NCI-H2107 (cell line): ENCODE data around the gene ZDHHC11.
"Not testable (repeated sequence)": the region's sequence is repeated elsewhere in the genome, so short reads cannot be mapped to it uniquely, and the experiment has no call there.

Experiments
- DNase-seq: peaks from one replicate; lab custom pipeline; 2025; lab: John Stamatoyannopoulos, UW

ZDHHC11 gene

DNA sequence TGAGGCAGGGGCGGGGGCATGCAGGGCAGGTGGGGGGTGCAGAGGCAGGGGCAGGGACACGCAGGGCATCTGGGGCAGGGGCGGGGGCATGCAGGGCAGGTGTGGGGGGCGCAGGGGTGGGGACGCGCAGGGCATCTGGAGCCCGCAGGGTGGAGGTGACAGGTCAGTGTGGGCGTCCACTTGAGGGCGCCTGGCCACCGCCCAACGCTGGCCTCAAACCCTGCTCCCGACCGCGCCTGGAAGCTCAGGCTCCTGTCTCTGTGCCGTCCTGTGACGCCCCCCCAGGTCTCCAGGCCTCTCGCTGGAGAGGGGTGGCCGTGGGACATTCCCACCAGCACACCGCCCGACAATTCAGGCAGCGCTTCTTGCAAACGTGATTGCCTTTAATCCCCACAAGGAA, 6.9 kb downstream of the ZDHHC11 start:
- DNase-seq: not testable (repeated sequence)

DNA sequence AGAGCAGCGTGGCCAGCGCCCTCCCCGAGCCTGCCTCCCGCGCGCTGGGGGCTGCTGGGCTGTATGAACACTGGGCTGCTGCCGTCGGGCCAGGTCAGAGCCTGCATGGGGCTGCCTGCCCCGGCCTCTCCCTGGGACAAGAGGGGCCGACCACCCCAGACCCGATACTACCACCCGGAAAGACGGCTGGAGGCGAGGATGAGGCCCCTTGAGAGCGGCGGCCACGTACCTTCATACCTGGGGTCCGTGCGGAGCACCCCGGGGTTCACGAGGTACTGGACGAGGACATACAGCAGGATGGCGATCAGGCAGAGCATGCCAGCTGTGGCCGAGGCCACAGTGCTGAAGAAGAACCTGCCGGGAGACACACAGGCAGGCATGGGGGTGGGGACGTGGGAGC, 7.4 kb downstream of the ZDHHC11 start:
- DNase-seq: not testable (repeated sequence)

GRCh38 chr5:842402-843221, 8.2 kb downstream of the ZDHHC11 start:
- not testable (repeated sequence) for DNase-seq

GRCh38 chr5:841531-842401, 9.0 kb downstream of the ZDHHC11 start:
- not testable (repeated sequence) for DNase-seq

- DNase-seq: not testable (repeated sequence)
Observed at GRCh38 chr5:840974-841435, 9.8 kb downstream of the ZDHHC11 start.

DNA sequence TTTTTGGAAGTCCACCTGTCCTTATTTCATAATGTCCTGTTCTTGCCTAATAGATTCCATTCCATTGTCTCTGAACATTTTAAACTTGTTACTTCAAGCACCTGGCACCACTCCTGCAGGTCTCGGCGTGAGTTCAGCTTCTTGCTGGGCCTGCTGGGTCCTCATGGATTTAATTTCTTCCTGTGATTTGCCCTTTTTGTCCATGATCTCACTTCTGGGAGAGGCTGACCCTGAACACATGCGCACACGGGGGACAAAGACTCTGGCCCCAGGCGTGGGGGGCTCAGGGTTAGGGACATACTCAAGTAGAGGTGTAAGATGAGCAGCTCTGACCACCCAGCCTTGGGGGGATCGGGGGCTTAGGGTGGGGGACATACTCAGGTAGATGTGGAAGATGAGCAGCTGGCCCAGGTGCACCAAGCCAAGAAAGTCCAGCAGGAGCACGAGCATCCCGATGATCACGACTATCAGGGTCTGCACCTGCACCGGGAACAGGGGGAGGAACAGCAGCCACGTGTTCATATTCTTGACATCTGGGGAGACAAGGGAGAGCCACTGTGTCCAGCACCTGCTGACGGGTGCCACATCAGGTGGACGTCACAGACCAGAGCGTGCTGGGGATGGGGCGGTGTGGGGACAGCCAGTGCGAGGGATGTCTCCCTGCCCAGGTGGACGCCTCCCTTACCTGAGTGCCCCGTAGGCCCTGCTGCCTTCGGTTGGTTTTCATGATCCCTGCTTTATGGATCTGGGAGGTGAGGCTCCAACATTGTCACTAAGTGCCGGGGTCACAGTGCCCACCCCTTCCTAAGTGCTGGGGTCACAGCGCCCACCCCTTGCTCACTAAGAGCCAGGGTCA, 10.4 kb downstream of the ZDHHC11 start:
- DNase-seq: not testable (repeated sequence)

DNA sequence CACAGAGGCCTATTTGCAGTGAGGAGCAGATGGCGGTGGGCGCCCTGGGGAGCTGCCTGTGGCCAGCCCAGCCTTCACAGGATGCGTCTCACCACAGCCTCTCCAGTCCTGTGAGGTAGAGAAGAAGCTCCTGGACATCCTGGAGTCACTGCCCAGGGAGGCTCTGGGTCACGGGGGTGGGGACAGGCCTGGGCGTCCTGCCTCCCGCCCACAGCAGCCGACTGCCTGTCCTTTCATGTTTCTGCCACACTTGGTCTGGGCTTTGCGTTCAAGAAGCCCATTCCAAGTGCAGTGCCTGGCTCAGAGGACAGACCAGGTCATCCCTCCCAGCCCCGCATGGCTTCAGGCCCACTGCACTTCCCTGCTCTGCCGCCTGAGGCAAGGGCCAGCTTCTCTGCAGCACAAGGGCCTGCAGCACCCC, 12.3 kb downstream of the ZDHHC11 start:
- not testable (repeated sequence) for DNase-seq

DNA sequence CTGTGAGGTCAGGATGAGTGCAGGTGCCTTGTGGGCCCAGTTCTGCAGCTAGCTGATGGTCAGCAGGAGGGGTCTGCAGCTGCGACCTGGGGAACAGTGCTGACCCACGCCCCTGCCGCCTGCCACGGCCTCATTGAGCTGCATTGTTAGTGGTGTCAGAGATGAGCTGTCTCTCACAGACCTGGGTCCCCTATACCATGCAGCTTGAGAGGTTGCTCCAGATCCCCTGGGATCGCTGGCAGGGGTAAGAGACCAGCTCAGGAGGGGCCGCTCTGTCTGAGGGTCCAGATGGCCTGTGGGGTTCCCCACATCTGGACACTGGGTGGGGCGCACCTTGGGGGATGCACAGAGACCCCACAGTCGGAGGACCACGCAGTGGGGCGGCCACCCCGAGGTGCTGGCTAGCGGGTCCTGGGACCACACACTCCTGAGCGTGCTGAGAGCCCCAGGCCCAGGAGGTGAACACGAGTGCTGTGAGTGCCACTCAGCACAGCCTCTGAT, 13.1 kb downstream of the ZDHHC11 start:
- not testable (repeated sequence) for DNase-seq

DNA sequence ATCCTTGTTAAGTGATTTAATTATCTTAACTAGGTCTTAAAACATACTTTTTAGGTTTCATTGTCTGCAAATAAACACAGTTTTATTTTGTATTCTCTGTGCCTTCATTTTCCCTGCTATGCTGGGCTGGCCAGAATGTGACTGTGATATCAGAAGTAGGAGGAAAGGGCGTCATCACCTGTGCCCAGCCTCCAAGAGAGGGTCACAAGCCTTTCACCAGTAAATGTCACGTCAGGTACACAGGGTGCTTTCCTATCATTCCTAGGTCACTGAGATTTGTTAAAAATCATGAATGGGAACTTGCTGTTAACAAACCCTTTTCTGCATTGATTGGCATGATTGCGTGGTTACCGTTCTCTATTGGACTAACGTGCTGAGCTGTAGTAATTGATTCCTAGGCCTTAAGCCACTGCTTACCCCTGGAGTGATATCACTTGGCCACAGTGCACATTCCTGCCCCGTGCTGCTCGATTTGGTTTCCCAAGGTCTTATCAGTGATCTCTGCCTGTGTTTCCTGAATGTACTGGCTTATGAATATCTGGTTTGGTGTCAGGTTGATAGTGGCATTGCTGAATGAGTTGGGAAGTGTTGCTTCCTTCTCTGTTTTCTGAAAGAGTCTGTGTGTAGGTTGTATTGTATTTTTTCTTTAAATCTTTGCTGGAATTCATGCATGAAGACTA, 14.7 kb downstream of the ZDHHC11 start:
- not testable (repeated sequence) for DNase-seq

DNA sequence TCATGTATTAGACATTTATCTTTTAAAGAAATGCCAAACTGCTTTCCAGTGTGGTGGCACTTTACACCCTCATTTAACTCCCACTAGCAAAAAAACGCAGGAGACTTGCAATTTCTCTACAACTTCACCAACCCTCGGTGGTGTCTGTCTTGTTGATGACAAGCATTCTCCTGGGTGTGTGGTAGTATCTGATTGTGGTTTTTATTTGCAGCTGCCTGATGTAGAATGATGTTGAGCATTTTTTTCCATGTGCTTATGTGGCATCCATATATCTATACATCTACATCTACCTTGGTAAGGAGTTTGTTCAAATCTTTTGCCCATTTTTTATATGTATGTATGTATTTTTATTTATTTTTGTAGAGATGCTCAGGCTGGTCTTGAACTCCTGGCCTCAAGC, 16.8 kb downstream of the ZDHHC11 start:
- DNase-seq: not testable (repeated sequence)

DNA sequence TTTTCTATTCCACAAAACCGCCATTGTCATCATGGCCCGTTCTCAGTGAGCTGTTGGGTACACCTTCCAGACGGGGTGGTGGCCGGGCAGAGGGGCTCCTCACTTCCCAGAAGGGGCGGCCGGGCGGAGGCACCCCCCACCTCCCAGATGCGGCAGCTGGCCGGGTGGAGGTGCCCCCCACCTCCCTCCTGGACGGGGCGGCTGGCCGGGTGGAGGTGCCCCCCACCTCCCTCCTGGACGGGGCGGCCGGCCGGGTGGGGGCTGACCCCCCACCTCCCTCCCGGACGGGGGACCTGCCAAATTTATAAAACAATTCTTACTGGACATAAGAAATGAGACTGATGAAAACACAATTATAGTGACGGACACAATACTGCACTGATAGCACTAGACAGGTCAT, 22.6 kb downstream of the ZDHHC11 start:
- DNase-seq: not testable (repeated sequence)

DNA sequence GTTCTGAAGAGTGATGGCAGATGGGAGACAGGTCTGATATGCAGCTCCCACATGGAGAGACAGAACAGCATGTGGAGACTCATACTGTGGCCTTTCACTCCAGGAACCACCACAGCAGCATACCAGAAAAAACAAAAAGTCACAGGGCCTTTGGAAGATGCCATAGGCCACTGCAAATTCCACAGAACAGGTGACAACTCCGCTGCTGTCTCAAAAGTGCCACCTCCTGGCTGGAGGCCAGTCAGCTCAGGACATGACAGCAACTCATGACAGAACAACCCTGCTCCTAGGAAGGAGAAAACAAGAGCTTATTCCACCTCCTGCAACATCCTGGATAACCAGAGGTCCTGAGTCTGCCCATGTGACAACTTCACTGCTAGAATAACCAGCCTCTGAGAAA, 25.2 kb downstream of the ZDHHC11 start:
- DNase-seq: not testable (repeated sequence)

DNA sequence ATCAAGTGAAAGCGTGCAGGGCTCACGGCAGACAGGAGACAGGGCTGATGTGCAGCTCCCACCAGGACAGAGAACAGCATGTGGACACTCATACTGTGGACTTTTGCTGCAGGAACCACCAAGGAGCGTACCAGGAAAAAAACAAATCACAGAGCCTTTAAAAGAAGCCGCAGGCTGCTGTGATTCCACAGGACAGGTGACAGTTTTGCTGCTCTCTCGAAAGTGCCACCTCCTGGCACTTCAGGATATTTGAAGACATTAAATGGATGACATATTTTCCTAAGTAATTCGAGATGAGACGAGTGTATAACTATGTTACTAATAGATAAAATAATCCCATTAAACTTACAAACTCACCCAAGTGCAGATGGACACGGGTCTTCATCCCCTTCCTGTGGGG, 29.3 kb downstream of the ZDHHC11 start:
- DNase-seq: no peak

GRCh38 chr5:820245-820644, 30.5 kb downstream of the ZDHHC11 start:
- DNase-seq: no peak

- no peak for DNase-seq
Observed at GRCh38 chr5:819078-819477, 31.7 kb downstream of the ZDHHC11 start.

GRCh38 chr5:816176-816575, 34.6 kb downstream of the ZDHHC11 start:
- DNase-seq: no peak

DNA sequence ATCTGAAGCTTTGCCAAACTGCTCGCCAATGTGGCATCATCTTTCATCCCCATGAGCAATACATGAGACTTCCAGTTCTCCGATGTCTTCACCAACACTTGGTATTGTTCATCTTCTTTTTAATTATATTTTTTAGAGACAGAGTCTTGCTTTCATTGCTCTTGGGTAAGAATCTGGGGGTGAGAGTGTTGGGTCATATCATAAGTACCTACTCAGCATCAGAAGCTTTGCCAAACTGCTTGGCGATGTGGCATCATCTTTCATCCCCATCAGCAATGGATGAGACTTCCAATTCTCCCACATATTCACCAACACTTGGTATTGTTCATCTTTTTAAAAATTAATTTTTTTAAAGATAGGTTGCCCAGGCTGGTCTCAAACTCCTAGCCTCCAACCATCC, 35.3 kb downstream of the ZDHHC11 start:
- no peak for DNase-seq

- DNase-seq: not testable (repeated sequence)
Observed at GRCh38 chr5:813575-813974, 37.2 kb downstream of the ZDHHC11 start.

DNA sequence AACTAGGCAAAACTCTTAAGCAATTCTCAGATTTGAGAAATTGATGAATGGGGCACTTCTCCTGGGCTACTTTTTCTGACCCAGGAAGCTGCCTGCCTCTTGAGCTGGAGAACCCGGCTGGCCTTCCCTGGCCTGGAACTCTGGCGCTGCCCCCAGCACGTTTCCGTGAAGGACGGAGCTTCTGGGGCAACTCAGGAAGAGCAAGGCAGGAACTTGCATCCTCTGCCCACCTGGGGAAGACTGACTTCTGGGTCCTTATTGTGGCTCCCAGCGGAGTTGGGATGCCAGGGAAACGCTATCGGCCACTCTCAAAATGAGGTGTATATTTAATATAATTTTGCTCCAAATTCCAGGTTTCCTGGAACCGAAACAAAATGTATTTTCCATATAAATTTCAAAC, 39.4 kb downstream of the ZDHHC11 start:
- not testable (repeated sequence) for DNase-seq

- not testable (repeated sequence) for DNase-seq
Observed at GRCh38 chr5:807719-808514, 42.9 kb downstream of the ZDHHC11 start.
